SJSA1 (cell line): ENCODE results near the gene FGD5. TPM values are rescaled to one million over a fixed set of nuclear protein-coding genes. Genes with fewer than 3 reads are reported as not detected.

Source experiments
- DNase-seq, 2 experiments: peaks; one replicate each; pipeline ENCODE4 v3.0.0-alpha.2; 2015 to 2020; ENCODE audit warnings: low spot score in 2 of 2, low read depth in 1 of 2
- H3K27ac ChIP-seq: fragments of 250-450 bp; sonication (Bioruptor Pico); 2 replicates; pipeline ENCODE4 v1.5.1; 2020; ENCODE audit warnings: mild to moderate bottlenecking, moderate library complexity
- H3K27me3 ChIP-seq: fragments of 250-450 bp; sonication (Bioruptor Pico); replicated peaks from 2 replicates; pipeline ENCODE4 v1.5.1; 2020; ENCODE audit warnings: mild to moderate bottlenecking, moderate library complexity
- H3K36me3 ChIP-seq: fragments of 250-450 bp; sonication (Bioruptor Pico); 2 replicates; pipeline ENCODE4 v1.5.1; 2020; ENCODE audit warnings: mild to moderate bottlenecking
- H3K4me1 ChIP-seq: fragments of 250-450 bp; sonication (Bioruptor Pico); replicated peaks from 2 replicates; pipeline ENCODE4 v1.6.1; 2021; ENCODE audit warnings: mild to moderate bottlenecking
- H3K4me3 ChIP-seq: fragments of 250-450 bp; sonication (Bioruptor Pico); 2 replicates; pipeline ENCODE4 v1.5.1; 2020; ENCODE audit warnings: mild to moderate bottlenecking
- H3K9me3 ChIP-seq: fragments of 250-450 bp; sonication (Bioruptor Pico); replicated peaks from 2 replicates; pipeline ENCODE4 v1.5.1; 2020; ENCODE audit warnings: mild to moderate bottlenecking
- total RNA-seq: library from RNA; depleted of rRNA; stranded (reverse); fragments of >200 nt; shearing (Covaris generic); gene quantifications from 2 replicates; pipeline ENCODE4 v1.2.3, GENCODE V29; 2014; rRNA removed

Gene FGD5
- total RNA-seq, 1 experiment from 2014 or later: not detected

DNA sequence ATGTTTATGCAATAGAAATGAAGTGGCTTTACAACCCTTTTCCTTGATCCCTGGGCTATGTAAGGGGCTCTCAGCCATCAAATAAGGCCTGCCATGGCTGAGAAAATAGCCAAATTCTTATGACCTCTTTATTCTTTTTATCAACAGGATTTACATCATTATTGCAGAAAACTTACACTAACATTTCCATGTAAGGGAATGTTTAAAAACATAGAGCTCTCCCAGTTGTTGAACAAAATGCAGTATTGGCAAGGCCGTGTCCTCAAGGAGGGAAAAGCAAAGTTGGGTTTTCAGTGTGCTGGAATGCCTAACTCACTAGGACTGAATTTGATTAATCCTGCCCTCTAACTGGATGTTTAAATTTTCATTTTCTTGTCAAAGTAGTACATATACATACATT, 150.9 kb downstream of the FGD5 start:
- H3K27me3 ChIP-seq: no peaks in the 10 kb centered on the region
- no peak for DNase-seq
- H3K4me1 ChIP-seq: no peaks in the 10 kb centered on the region
- no peaks in the 10 kb centered on the region for H3K9me3 ChIP-seq
- H3K27ac ChIP-seq: no peak overlapping the region
- H3K36me3 ChIP-seq: peaks cover 43% of the 10 kb centered on the region
- H3K4me3 ChIP-seq: no peak overlapping the region

DNA sequence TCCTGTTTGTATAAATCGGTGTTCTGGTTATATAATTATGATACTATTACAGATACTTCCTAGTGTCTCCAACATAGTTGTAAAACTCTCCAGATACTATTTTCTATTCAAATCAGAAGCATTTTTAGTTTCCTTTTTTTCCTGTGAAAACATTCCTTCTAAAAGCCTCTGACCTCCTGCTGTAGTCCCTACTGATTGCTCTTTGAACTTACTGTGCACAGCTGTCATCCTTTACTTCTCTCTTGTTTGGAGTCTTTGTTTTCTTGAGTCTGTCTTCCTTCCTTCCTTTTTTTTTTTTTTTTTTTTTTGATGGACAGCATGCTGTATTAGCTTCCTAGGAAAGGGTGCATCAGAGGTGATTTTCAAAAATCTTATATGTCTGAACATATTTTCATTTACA, 157.6 kb downstream of the FGD5 start:
- Histone ChIP-seq H3K9me3 (no peaks in the 10 kb centered on the region), H3K4me3 (no peak overlapping the region), H3K27me3 (no peaks in the 10 kb centered on the region), H3K27ac (no peak overlapping the region), H3K4me1 (no peaks in the 10 kb centered on the region), H3K36me3 (peaks cover 26% of the 10 kb centered on the region)
- DNase-seq: no peak

DNA sequence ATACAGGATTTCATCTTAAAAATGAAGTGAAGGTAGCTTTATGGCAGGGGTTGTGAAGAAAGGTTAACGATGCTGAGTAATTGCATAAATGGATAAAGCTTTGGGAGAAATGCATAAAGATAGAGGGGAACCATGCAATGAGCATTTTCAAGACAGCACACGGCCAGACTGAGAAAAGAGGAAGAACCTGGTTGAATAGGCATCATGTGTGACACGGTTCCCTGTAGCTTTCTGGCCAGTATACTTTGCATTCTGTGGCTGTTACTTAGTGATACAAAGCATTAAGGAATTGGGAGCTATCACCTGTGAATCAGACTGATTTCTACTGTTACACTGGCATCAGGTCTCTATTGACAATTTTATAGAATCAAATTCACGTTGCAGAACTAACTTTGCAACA, 161.9 kb downstream of the FGD5 start:
- H3K27me3 ChIP-seq: no peaks in the 10 kb centered on the region
- no peak overlapping the region for H3K4me3 ChIP-seq
- no peak overlapping the region for H3K27ac ChIP-seq
- no peaks in the 10 kb centered on the region for H3K4me1 ChIP-seq
- no peak for DNase-seq
- H3K9me3 ChIP-seq: no peaks in the 10 kb centered on the region
- H3K36me3 ChIP-seq: peaks cover 13% of the 10 kb centered on the region

Other genes with a start within 250 kb of the FGD5 start
- gene CCDC174, start 167.2 kb upstream of the FGD5 start, total RNA-seq: 15.9 and 16.9 TPM in 2 replicates
- not detected in 2 replicates for gene C3orf20, start 143.8 kb upstream of the FGD5 start, total RNA-seq
- 17.8 and 30.2 TPM in 2 replicates for gene NR2C2, start 128.6 kb downstream of the FGD5 start, total RNA-seq
- gene MRPS25, start 246.4 kb downstream of the FGD5 start, total RNA-seq: 5.6 and 9.3 TPM in 2 replicates